DOHH2 (cell line): ENCODE measurements around the gene SLC25A27.

ENCODE experiments used
- CTCF ChIP-seq: fragments of 200-600 bp; sonication (generic); IDR thresholded peaks from one replicate; pipeline ENCODE4 v1.5.1; 2014; ENCODE audit warnings: antibody characterized with exemption, mild to moderate bottlenecking, low read depth, low read length; ENCODE audit not compliant: poor library complexity, severe bottlenecking
- EZH2phosphoT487 ChIP-seq: fragments of 200-600 bp; sonication (generic); IDR thresholded peaks from 2 replicates; pipeline ENCODE4 v1.6.1; 2017; ENCODE audit warnings: borderline replicate concordance, mild to moderate bottlenecking, antibody characterized with exemption, low read length, moderate library complexity, mixed read lengths

GRCh38 chr6:46687619-46688097 is 34.9 kb downstream of the SLC25A27 start, which contains the start of gene TDRD6:
- TF ChIP-seq CTCF, result no peak
- TF ChIP-seq EZH2phosphoT487, result no peak
